GM18498 (cell line): ENCODE data around the gene BMPR1B.

Source experiments
- ATAC-seq: cut with Tn5 transposase; IDR thresholded peaks from one replicate; pipeline ENCODE4 v1.9.1; 2021; ENCODE audit warnings: mild to moderate bottlenecking, moderate library complexity; ENCODE audit not compliant: unreplicated experiment

The BMPR1B gene

GRCh38 chr4:94905511-94905910 is 147.8 kb downstream of the BMPR1B start:
- no peak for ATAC-seq

- ATAC-seq, result no peak
These were observed 151.9 kb downstream of the BMPR1B start for GRCh38 chr4:94909645-94910044.

GRCh38 chr4:94911106-94911505 is 153.4 kb downstream of the BMPR1B start:
- ATAC-seq, result no peak

- no peak for ATAC-seq
These were observed 154.9 kb downstream of the BMPR1B start for GRCh38 chr4:94912606-94913005.

- peak; percentile 73 for ATAC-seq
These were observed 155.6 kb downstream of the BMPR1B start for GRCh38 chr4:94913316-94913715.

GRCh38 chr4:94917146-94917545 is 159.4 kb downstream of the BMPR1B start:
- ATAC-seq, result no peak

- ATAC-seq, result no peak
These were observed 160.8 kb downstream of the BMPR1B start for GRCh38 chr4:94918543-94918942.

- no peak for ATAC-seq
These were observed 162.6 kb downstream of the BMPR1B start for GRCh38 chr4:94920369-94920768.

GRCh38 chr4:94924566-94924965 is 166.8 kb downstream of the BMPR1B start:
- no peak for ATAC-seq

GRCh38 chr4:94925764-94926347 is 168.1 kb downstream of the BMPR1B start:
- no peak for ATAC-seq

- no peak for ATAC-seq
These were observed 169.2 kb downstream of the BMPR1B start for GRCh38 chr4:94926936-94927335.

- no peak for ATAC-seq
These were observed 169.9 kb downstream of the BMPR1B start for GRCh38 chr4:94927696-94928095.

- ATAC-seq, result no peak
These were observed 171.9 kb downstream of the BMPR1B start for GRCh38 chr4:94929696-94930095.

- no peak for ATAC-seq
These were observed 173.9 kb downstream of the BMPR1B start for GRCh38 chr4:94931626-94932025.

GRCh38 chr4:94932366-94932765 is 174.6 kb downstream of the BMPR1B start:
- ATAC-seq, result no peak

GRCh38 chr4:94933799-94934198 is 176.0 kb downstream of the BMPR1B start:
- no peak for ATAC-seq

GRCh38 chr4:94934201-94934600 is 176.4 kb downstream of the BMPR1B start:
- ATAC-seq, result no peak

- ATAC-seq, result no peak
These were observed 177.1 kb downstream of the BMPR1B start for GRCh38 chr4:94934864-94935263.

GRCh38 chr4:94936854-94937253 is 179.1 kb downstream of the BMPR1B start:
- no peak for ATAC-seq

- no peak for ATAC-seq
These were observed 182.2 kb downstream of the BMPR1B start for GRCh38 chr4:94939791-94940519.

- ATAC-seq, result no peak
These were observed 182.8 kb downstream of the BMPR1B start for GRCh38 chr4:94940520-94940908.

- ATAC-seq, result no peak
These were observed 184.0 kb downstream of the BMPR1B start for GRCh38 chr4:94941706-94942105.

GRCh38 chr4:94944726-94945125 is 187.0 kb downstream of the BMPR1B start:
- ATAC-seq, result no peak
